ENCODE results near the gene CD177.
"Not testable (repeated sequence)": the region's sequence is repeated elsewhere in the genome, so short reads cannot be mapped to it uniquely, and the experiment has no call there.

Gene CD177

DNA sequence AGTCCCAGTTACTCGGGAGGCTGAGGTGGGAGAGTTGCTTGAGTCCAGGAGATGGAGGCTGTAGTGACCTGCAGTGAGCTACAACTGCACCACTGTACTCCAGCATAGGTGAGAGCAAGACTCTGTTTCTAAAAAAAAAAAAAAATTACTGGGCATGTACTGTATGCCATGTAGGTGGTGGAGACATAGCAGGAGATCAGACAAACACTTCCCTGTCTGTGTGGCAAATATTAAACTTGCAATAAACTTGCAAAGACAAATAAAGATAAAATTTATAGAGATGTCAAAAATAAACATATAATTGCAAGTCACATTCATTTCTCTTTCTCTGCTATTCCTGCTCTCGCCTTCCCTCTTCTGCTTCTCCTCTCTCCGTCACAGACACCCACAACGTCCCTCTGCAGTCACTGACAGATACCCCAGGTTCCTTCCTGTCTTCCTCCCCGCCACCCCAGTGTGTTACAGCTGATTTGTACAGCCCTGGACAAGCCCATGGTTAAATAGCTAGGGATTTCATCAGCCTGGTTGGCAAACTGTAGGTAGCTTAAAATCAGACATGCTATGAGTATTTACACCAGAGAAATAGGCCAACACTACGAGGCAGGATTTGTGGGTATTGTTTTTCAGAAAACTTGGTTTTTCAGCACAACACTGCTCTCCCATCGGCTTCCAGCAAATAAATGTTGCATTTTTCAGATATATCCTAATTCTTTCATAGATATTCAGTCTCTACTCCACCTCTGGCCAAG is 1.3 kb upstream of the CD177 start:
- Histone ChIP-seq H3K36me3 (no peaks in the 10 kb centered on the region), H3K4me3 (no peak overlapping the region), H3K9me3 (peaks cover 10% of the 10 kb centered on the region), H3K4me1 (no peaks in the 10 kb centered on the region), H3K4me2 (no peak overlapping the region), H3K27ac (no peak overlapping the region), H3K9ac (no peak overlapping the region), H4K20me1 (no peaks in the 10 kb centered on the region), H3K27me3 (no peaks in the 10 kb centered on the region)
- no peak for TF ChIP-seq Cebpa-rat (IDR thresholded peaks at IDR 0.05)

DNA sequence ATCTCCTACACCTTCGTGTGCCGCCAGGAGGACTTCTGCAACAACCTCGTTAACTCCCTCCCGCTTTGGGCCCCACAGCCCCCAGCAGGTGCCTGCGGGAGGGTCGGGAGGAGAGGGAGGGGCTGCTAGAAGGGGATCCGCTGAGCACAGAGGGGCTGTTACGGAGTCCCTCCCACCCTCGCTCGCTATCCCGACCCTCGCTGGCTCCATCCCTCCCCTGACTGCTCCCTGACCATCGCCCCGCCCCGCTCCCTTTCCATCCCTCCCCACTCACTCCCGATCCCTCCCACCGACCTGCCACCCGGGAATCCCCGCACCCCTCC is 780 bp downstream of the CD177 start:
- no peaks in the 10 kb centered on the region for H3K4me1 ChIP-seq
- H3K4me3 ChIP-seq = no peak overlapping the region
- H3K36me3 ChIP-seq = no peaks in the 10 kb centered on the region
- no peaks in the 10 kb centered on the region for H3K9me3 ChIP-seq
- no peaks in the 10 kb centered on the region for H4K20me1 ChIP-seq
- TF ChIP-seq Cebpa-rat (IDR thresholded peaks at IDR 0.05) = no peak
- H3K9ac ChIP-seq = no peak overlapping the region
- H3K27me3 ChIP-seq = no peaks in the 10 kb centered on the region
- H3K27ac ChIP-seq = no peak overlapping the region
- H3K4me2 ChIP-seq = no peak overlapping the region

DNA sequence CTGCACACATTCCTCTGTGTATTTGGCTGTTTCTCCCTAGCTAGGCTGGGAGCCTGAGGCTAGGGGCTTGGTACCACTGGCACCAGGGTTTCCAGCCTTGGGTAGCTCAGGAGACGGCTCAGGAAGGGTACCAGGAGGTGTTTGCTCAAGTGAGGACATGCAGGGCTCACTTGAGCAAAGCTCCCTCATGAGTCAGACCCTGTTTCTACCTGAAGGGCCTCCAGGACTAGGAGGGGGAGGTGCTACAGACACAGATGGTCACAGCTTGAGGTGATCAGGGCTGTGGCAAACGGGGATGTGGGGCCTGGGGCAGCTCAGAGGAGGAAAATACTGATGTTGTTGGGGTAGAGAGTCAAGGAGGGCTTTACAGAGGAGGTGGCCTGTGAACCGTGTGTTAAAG is 3.3 kb downstream of the CD177 start:
- not testable (repeated sequence) for H3K27me3 ChIP-seq, H3K9me3 ChIP-seq, H3K9ac ChIP-seq, H3K4me2 ChIP-seq, H3K4me1 ChIP-seq, H3K27ac ChIP-seq, H4K20me1 ChIP-seq, H3K36me3 ChIP-seq, H3K4me3 ChIP-seq

DNA sequence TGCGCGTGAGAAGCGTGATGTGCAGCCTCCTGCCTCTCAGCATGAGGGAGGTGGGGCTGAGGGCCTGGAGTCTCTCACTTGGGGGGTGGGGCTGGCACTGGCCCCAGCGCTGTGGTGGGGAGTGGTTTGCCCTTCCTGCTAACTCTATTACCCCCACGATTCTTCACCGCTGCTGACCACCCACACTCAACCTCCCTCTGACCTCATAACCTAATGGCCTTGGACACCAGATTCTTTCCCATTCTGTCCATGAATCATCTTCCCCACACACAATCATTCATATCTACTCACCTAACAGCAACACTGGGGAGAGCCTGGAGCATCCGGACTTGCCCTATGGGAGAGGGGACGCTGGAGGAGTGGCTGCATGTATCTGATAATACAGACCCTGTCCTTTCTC is 8.7 kb downstream of the CD177 start:
- no peak overlapping the region for H3K4me2 ChIP-seq
- H3K36me3 ChIP-seq = no peaks in the 10 kb centered on the region

DNA sequence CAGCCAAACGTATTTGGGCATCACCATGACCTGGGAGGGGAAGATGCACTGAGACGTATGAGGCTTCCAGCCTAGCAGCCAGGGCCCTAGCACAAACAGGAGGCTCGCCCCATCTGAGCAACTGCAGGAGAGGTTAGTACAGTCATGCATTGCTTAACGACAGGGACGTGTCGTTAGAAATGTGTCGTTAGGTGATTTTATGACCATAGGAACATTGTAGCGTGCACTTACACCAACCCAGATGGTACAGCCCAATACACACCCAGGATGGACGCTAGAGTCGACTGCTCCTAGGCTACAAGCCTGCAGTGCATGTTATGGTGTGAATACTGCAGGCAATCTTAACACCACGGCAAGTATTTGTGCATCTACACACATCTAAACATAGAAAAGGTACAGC is 9.3 kb downstream of the CD177 start:
- Histone ChIP-seq H4K20me1 (no peaks in the 10 kb centered on the region), H3K4me3 (no peak overlapping the region), H3K9ac (no peak overlapping the region), H3K27ac (no peak overlapping the region), H3K4me2 (no peak overlapping the region), H3K36me3 (no peaks in the 10 kb centered on the region), H3K9me3 (no peaks in the 10 kb centered on the region), H3K27me3 (no peaks in the 10 kb centered on the region), H3K4me1 (no peaks in the 10 kb centered on the region)
- TF ChIP-seq Cebpa-rat (IDR thresholded peaks at IDR 0.05) = no peak

More for the DNA sequence above, 8.7 kb downstream of the CD177 start:
- H4K20me1 ChIP-seq = no peaks in the 10 kb centered on the region
- H3K4me3 ChIP-seq = no peak overlapping the region
- H3K27ac ChIP-seq = no peak overlapping the region
- H3K9ac ChIP-seq = no peak overlapping the region
- H3K4me1 ChIP-seq = no peaks in the 10 kb centered on the region
- no peaks in the 10 kb centered on the region for H3K9me3 ChIP-seq
- TF ChIP-seq Cebpa-rat (IDR thresholded peaks at IDR 0.05) = no peak
- H3K27me3 ChIP-seq = no peaks in the 10 kb centered on the region

DNA sequence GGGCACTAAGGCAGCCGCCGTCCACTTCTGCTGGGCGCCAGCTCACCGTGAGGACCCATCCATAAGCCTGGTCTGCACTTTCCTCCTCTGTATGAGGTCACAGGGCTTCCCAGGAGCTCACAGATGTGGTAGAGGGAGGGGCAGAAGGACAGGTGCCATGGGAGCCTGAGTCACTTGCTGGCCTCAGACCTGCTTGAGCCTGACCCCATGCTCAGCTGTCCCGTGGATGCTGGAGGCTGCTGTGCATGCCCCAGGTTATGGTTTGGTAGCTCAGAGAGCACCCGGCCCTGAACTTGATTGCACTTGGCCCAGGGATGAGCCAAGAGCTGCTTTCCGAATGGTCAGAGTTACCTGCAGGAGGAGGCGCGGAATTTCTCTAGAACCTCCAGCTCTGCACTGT is 12.2 kb downstream of the CD177 start:
- not testable (repeated sequence) for H3K9me3 ChIP-seq, H3K9ac ChIP-seq, H3K27me3 ChIP-seq, H3K4me3 ChIP-seq, H3K4me2 ChIP-seq, H3K27ac ChIP-seq, H3K36me3 ChIP-seq, H3K4me1 ChIP-seq, H4K20me1 ChIP-seq

DNA sequence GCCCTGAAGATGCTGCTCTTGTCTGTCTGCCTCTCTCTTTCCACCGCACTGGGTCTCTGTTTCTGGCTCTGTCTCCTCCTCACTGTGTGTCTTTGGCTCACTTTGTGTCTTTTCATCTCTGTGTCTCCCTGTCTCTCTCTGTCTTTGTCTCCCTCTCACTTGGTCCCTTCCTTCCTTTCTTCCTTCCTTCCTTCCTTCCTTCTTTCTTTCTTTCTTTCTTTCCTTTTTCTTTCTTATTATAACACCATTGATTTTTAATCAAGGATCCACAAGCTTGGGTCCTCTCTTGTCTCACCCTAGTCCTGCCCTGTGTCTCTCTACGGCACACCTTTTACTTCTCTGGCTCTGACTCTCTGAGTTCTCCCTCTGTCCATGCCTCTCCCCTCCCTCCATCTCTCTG is 14.3 kb downstream of the CD177 start:
- no peaks in the 10 kb centered on the region for H3K9me3 ChIP-seq
- no peaks in the 10 kb centered on the region for H3K4me1 ChIP-seq

DNA sequence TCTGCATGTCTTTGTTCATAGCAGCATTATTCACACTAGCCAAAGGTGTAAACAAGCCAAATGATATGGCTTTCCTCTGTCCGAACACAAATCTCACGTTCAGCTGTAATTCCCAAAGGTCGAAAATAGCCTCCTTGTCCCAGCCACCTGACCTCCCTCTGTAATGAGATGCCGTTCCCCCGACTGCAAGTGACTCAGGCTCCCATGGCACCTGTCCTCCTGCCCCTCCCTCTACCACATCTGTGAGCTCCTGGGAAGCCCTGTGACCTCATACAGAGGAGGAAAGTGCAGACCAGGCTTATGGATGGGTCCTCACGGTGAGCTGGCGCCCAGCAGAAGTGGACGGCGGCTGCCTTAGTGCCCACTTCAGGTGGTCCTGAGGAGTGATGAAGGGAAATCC is 15.4 kb downstream of the CD177 start:
- not testable (repeated sequence) for H3K9ac ChIP-seq, H3K4me2 ChIP-seq, H3K9me3 ChIP-seq, H3K27ac ChIP-seq, H3K27me3 ChIP-seq, H4K20me1 ChIP-seq, H3K36me3 ChIP-seq, H3K4me3 ChIP-seq, H3K4me1 ChIP-seq

More for the DNA sequence above, 14.3 kb downstream of the CD177 start:
- Histone ChIP-seq H3K4me3 (no peak overlapping the region), H3K27me3 (no peaks in the 10 kb centered on the region), H3K9ac (no peak overlapping the region), H4K20me1 (no peaks in the 10 kb centered on the region), H3K4me2 (no peak overlapping the region), H3K27ac (no peak overlapping the region), H3K36me3 (no peaks in the 10 kb centered on the region)
- TF ChIP-seq Cebpa-rat (IDR thresholded peaks at IDR 0.05) = no peak

DNA sequence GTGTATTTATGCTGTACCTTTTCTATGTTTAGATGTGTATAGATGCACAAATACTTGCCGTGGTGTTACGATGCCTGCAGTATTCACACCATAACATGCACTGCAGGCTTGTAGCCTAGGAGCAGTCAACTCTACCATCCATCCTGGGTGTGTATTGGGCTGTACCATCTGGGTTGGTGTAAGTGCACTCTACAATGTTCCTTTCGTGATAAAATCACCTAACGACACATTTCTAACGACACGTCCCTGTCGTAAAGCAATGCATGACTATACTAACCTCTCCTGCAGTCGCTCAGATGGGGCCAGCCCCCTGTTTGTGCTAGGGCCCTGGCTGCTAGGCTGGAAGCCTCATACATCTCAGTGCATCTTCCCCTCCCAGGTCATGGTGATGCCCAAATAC is 18.4 kb downstream of the CD177 start:
- H3K9ac ChIP-seq = no peak overlapping the region
- H4K20me1 ChIP-seq = no peaks in the 10 kb centered on the region
- H3K27ac ChIP-seq = no peak overlapping the region
- no peaks in the 10 kb centered on the region for H3K9me3 ChIP-seq
- no peaks in the 10 kb centered on the region for H3K4me1 ChIP-seq
- no peak overlapping the region for H3K4me2 ChIP-seq
- no peak overlapping the region for H3K4me3 ChIP-seq
- H3K36me3 ChIP-seq = no peaks in the 10 kb centered on the region
- TF ChIP-seq Cebpa-rat (IDR thresholded peaks at IDR 0.05) = no peak
- H3K27me3 ChIP-seq = no peaks in the 10 kb centered on the region

DNA sequence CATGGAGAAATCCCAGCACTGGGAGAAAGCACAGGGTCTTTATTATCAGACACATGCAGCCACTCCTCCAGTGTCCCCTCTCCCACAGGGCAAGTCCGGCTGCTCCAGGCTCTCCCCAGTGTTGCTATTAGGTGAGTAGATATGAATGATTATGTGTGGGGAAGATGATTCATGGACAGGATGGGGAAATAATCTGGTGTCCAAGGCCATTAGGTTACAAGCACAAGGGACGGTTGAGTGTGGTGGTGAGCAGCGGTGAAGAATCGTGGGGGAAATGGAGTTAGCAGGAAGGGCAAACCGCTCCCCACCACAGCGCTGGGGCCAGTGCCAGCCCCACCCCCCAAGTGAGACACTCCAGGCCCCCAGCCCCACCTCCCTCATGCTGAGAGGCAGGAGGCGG is 19.0 kb downstream of the CD177 start:
- H3K36me3 ChIP-seq = no peaks in the 10 kb centered on the region
- no peak overlapping the region for H3K27ac ChIP-seq
- no peak overlapping the region for H3K4me3 ChIP-seq
- no peak overlapping the region for H3K9ac ChIP-seq
- no peaks in the 10 kb centered on the region for H3K9me3 ChIP-seq
- TF ChIP-seq Cebpa-rat (IDR thresholded peaks at IDR 0.05) = no peak
- H3K4me2 ChIP-seq = no peak overlapping the region
- no peaks in the 10 kb centered on the region for H3K4me1 ChIP-seq
- H4K20me1 ChIP-seq = no peaks in the 10 kb centered on the region
- no peaks in the 10 kb centered on the region for H3K27me3 ChIP-seq

DNA sequence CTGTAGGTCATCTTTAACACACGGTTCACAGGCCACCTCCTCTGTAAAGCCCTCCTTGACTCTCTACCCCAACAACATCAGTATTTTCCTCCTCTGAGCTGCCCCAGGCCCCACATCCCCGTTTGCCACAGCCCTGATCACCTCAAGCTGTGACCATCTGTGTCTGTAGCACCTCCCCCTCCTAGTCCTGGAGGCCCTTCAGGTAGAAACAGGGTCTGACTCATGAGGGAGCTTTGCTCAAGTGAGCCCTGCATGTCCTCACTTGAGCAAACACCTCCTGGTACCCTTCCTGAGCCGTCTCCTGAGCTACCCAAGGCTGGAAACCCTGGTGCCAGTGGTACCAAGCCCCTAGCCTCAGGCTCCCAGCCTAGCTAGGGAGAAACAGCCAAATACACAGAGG is 24.1 kb downstream of the CD177 start:
- not testable (repeated sequence) for H3K27me3 ChIP-seq, H3K27ac ChIP-seq, H4K20me1 ChIP-seq, H3K9ac ChIP-seq, H3K36me3 ChIP-seq, H3K9me3 ChIP-seq, H3K4me1 ChIP-seq, H3K4me3 ChIP-seq, H3K4me2 ChIP-seq
